ENCODE data around the gene TBC1D4. TPM values are rescaled to one million over a fixed set of nuclear protein-coding genes. Genes with fewer than 3 reads are reported as not detected.

Gene TBC1D4
- total and polyA plus RNA-seq, 2 experiments from 2014 or later, result 18.7 to 38.2 TPM

DNA sequence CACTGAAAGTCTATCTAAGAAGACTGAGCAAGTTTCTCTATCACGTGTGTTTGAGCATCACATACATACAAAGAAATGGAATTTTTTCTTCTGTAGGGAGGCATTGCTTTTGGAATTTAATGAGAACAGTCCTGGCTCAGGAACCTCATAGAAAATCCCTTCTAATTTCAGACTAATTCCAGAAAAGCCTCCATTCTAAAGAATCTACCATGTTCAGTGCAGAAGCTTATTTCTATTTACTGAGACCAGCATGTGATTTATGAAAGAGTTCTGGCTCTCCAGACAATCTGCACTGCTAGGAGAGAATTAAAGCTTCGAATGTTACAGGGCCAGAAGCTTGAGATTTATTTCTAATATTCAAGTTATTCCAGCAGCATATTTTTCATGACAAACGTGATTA, 186.8 kb downstream of the TBC1D4 start (continued):
- no peak for TF ChIP-seq REST (IDR thresholded peaks at IDR 0.05; ENCODE audit: unreplicated experiment)
- no peak for TF ChIP-seq STAT1 (IDR thresholded peaks at IDR 0.05; ENCODE audit: unreplicated experiment)
- no peak for TF ChIP-seq ZNF331 (CRISPR knock-in tag; IDR thresholded peaks at IDR 0.05; ENCODE audit: low read depth)
- no peak for TF ChIP-seq EZH2phosphoT487 (IDR thresholded peaks at IDR 0.05; ENCODE audit: unreplicated experiment)
- TF ChIP-seq CREB1 (CRISPR knock-in tag; IDR thresholded peaks at IDR 0.05; ENCODE audit: low read depth), result no peak
- TF ChIP-seq POLR2AphosphoS5 (IDR thresholded peaks at IDR 0.05; ENCODE audit: low read depth), result no peak

DNA sequence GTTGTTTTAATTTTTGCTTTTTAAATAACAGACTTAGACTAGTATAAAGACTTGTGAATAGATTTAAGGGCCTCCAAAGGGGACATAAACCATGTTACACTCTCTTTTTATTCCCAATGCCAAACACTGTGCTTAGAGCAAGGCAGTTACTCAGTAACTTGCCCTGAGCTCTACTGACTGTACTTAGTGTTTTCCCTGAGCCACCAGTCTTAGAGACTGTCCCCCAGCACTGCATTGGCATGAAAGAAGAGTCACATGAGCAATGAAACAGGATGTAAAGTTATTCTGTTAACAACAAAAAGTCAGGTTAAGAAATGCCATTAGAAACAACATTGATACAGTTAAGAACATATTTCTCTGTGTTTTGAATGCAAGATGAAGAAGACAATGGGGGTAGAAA, 187.9 kb downstream of the TBC1D4 start:
- Histone ChIP-seq H3K27ac (ENCODE audit: low read depth) (no peak overlapping the region), H3K36me3 (ENCODE audit: insufficient read depth) (no peaks in the 10 kb centered on the region), H3K4me1 (ENCODE audit: insufficient read depth) (peaks cover 18% of the 10 kb centered on the region), H2AFZ (no peak overlapping the region), H3K79me2 (replicated peaks; ENCODE audit: insufficient read depth) (no peaks in the 10 kb centered on the region), H4K20me1 (replicated peaks; ENCODE audit: insufficient read depth) (0 out of 2 replicates have a peak, but pooled peaks cover 5% of the 10 kb centered on the region), H3K4me2 (no peak overlapping the region), H3K9me2 (ENCODE audit: insufficient read depth) (no peaks in the 10 kb centered on the region), H3F3A (replicated peaks; ENCODE audit: low read depth) (no peaks in the 10 kb centered on the region), H3K4me3 (no peak overlapping the region), H3K27me3 (ENCODE audit: insufficient read depth) (no peaks in the 10 kb centered on the region)
- ATAC-seq, result no peak
- Mint-ChIP-seq H3K9me3 (no peaks in the 10 kb centered on the region), H3K27ac (no peak overlapping the region), H3K36me3 (ENCODE audit: low read depth) (no peaks in the 10 kb centered on the region), H3K4me3 (no peak overlapping the region), H3K4me1 (peaks cover 10% of the 10 kb centered on the region), H3K27me3 (ENCODE audit: insufficient read depth, low read depth, poor library complexity) (no peaks in the 10 kb centered on the region)
- DNase-seq (ENCODE audit: low spot score), result no peak
- TF ChIP-seq EZH2phosphoT487 (IDR thresholded peaks at IDR 0.05; ENCODE audit: unreplicated experiment), result no peak

GRCh38 chr13:75285310-75285709, 196.7 kb downstream of the TBC1D4 start:
- no peak overlapping the region for H3K4me2 ChIP-seq
- peaks cover 27% of the 10 kb centered on the region; the same call in 2 of the 3 replicates for H3K9me3 Mint-ChIP-seq
- TF ChIP-seq CTCF (conservative IDR thresholded peaks at IDR 0.05; ENCODE audit: low read depth in 2 of 2) (no peak), ZNF114 (CRISPR knock-in tag; IDR thresholded peaks at IDR 0.05) (no peak), EZH2phosphoT487 (IDR thresholded peaks at IDR 0.05; ENCODE audit: unreplicated experiment) (no peak)
- no peaks in the 10 kb centered on the region for H3K4me1 ChIP-seq (ENCODE audit: insufficient read depth)
- H3K27ac Mint-ChIP-seq, result no peak overlapping the region
- H3K36me3 ChIP-seq (ENCODE audit: insufficient read depth), result peaks cover 6% of the 10 kb centered on the region; the same call in 1 of the 2 replicates
- H3K27ac ChIP-seq (ENCODE audit: low read depth), result no peak overlapping the region
- no peaks in the 10 kb centered on the region for H3K27me3 ChIP-seq (ENCODE audit: insufficient read depth)
- no peak overlapping the region for H2AFZ ChIP-seq
- no peaks in the 10 kb centered on the region for H4K20me1 ChIP-seq (replicated peaks; ENCODE audit: insufficient read depth)
- no peak overlapping the region for H3K4me3 Mint-ChIP-seq
- H3K9me2 ChIP-seq (ENCODE audit: insufficient read depth), result no peaks in the 10 kb centered on the region
- H3K4me1 Mint-ChIP-seq, result no peaks in the 10 kb centered on the region
- H3F3A ChIP-seq (replicated peaks; ENCODE audit: low read depth), result no peaks in the 10 kb centered on the region
- ATAC-seq (no peak), DNase-seq (ENCODE audit: low spot score) (no peak)
- H3K27me3 Mint-ChIP-seq (ENCODE audit: insufficient read depth, low read depth, poor library complexity), result peaks cover 2% of the 10 kb centered on the region
- H3K36me3 Mint-ChIP-seq (ENCODE audit: low read depth), result peaks cover 36% of the 10 kb centered on the region
- no peaks in the 10 kb centered on the region for H3K79me2 ChIP-seq (replicated peaks; ENCODE audit: insufficient read depth)
- no peak overlapping the region for H3K4me3 ChIP-seq
